GOT3 (cell line): ENCODE results near the gene RFFL.
"Not testable (repeated sequence)": the region's sequence is repeated elsewhere in the genome, so short reads cannot be mapped to it uniquely, and the experiment has no call there.

Experiments used
- DNase-seq: peaks from one replicate; lab custom pipeline; 2025; ENCODE audit warnings: mixed read lengths; lab: John Stamatoyannopoulos, UW

The RFFL gene

DNA sequence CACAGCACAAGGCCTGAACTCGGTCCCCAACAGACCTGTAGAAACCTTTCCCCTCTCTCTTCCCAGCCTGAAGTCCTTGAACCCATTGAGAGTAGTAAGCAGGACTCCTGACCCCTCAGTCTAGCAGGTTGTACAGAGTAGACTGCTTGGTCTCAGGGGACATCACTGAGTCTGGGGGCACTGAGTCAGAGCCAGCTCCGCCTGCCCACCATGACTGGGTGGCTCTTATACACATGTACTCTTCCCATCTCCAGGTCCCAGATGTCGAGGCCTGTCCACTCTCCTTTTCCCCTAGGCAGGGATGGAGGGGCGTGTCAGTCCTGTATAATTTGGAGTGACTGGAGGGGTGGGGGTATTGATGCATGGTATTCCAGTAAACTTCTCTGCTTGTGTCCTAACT is 59.7 kb downstream of the RFFL start:
- DNase-seq = no peak

DNA sequence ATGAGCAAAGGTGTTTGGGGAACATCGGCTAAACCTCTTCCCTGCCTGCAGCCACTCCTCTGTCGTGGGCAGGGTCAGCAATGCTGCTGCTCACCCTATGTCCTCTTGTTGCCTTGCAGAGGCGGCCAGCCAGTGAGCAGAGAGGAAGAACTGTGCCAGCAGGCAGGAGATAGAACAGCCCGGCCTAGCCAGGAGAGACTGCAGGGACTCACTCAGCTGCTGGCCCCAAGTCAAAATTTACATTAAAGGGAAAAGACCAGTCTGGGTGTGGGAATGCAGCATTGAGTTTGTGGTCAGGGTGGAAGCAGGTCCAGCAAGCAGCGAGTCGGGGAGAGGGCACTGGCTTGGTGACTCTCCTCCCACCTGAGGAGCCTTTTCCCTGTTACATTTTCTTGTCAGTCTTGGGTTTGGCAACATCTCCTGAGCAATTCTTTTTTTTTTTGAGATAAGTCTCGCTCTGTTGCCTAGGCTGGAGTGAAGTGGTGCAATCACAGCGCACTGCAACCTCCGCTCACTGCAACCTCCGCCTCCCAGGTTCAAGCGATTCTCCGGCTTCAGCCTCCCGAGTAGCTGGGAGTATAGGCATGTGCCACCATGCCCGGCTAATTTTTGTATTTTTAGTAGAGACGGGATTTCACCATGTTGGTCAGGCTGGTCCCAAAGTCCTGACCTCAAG is 60.5 kb downstream of the RFFL start:
- DNase-seq = no peak

DNA sequence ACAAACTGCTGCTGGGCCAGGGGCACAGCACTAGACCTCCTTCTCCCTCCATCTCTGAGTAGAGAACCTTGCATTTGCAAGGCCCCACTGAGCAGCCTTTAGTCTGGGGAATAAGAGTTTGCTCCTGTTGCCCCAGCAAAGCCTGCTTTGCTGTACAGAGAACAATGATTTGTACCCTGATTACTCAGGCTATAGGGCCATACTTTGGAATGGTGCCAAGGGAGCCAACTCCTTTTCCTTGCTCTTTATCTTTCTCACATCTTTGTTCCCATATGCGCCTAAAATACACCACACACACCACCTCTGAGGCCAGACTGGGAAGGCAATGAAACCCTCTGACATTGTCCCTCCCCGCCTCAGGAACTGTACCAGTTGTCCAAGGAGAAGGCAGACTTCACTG is 62.0 kb downstream of the RFFL start:
- no peak for DNase-seq

DNA sequence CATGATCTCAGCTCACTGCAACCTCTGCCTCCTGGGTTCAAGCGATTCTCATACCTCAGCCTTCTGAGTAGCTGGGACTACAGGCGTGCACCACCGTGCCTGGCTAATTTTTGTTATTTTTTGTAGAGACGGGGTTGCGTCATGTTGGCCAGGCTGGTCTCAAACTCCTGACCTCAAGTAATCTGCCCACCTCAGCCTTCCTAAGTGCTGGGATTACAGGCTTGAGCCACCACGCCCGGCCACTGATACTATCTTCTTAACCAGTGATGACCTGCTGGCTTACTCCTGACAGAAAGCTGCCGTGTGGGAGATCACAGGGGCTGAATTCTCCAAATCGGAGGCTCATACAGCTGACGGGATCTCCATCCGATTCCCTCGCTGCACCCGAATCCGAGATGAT is 62.5 kb downstream of the RFFL start:
- DNase-seq = not testable (repeated sequence)

DNA sequence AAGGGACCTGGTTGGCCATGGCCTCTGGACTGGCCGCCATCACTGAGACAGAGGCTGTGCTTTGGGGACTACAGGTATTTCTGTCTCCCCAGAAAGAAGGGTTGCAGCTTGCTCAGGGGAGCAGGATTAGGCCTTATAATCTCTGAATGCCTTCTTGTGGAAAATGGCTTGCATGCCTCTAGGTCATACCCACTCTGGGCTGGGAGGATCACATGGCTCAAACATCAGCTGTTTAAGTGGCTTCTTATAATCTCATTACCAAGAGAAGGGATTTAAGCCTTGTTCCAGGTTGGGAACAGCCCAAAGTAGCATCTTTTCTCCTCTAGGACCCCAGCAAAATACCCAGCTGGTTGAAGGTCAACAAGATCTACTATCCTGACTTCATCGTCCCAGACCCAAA is 64.1 kb downstream of the RFFL start:
- DNase-seq = no peak

DNA sequence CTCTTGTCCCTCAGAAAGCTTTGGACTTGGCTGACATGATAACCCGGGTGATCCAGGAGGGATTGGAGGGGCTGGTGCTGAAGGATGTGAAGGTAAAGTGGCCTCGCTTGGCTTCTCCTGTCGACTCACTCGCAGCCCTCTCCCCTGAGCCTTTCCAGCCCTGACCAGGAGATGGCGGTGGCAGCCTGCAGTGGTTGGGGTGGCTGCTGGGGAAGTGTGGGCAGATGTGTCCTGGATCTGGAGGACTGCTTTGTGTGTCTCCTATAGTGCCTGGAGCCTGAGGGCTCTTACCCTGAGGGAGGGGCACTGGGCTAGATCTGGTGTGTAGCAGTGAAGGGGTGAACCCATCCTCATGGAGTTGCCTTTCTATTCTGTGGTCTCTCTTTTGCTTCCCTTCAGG is 65.3 kb downstream of the RFFL start:
- DNase-seq = no peak

DNA sequence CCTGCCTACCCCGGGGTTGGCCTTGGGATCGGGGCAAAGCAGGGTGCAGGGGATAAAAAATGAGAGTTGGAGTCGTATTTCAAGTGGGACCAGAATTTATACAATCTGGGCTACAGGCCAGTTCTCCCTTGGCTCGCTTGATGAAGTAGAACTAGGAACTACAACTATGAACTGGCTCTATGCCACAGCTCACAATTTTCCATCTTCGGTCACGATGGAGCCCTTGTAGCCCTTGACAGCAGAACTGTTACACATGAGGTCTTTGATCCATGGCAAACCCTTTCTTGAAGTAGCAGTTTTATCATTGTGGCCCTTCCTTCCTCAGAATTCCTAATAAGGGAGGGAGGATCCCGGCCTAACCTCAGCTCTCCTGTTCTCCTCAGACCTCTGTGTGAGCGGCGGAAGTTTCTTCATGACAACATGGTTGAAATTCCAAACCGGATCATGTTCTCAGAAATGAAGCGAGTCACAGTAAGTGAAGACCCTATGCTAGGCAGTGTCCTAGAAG is 66.1 kb downstream of the RFFL start:
- no peak for DNase-seq

DNA sequence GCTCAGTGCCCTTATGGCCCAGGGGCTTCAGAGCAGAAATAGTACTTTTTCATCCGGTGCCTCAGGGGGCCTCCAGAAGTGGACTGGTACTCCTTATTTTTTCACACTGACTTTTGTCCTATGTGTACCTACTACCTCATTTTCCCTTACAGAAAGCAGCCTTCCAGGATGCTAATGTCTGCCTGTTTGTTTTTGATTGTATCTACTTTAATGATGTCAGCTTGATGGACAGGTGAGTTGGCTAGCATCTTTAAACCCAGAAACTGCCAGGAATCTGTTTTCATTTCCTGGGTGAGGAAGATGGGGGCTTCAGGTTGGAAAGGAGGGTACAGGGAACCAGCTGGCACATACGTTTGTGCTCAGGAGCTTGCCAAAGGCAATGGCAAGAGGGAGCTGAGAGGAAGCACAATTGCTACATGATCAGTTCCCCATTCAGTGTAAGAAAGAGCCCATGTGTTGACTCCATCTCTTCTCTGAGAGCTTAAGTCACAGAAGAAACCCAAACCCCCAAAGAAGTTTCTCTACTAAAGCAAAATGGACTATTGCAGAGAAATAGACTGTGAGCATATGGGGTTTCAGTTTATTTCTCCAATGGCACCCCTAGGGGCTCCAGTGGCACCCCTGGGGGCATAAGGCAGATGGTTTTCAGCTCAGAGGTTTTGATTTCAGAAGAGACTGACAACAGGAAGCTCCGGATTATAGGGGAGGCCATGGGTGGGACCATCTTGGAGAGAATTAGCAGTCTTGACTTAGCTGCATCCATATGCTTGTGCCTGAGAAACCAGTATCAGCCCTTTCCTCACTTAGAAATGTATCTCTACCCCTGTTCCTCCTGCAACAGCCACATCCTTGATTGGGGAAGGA is 66.9 kb downstream of the RFFL start:
- no peak for DNase-seq

DNA sequence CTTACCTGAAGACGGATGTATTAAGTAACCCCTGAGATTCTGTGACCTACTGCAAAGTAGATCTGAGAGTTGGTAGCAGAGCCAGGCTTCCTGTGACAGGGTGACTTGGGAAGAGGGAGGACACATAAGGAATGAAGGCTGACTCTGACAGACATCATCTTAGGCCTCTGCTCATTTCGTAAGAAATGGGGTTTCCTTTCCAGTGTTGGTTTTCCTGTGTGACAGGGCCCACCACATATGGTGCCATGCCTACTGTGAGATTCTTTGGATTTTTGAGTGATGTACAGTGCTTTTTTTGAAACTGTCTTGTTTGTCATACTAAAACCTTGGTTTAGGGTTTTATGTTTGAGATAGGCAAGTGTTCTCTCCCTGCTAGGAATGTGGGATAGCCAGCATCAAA is 70.5 kb downstream of the RFFL start:
- DNase-seq = no peak

DNA sequence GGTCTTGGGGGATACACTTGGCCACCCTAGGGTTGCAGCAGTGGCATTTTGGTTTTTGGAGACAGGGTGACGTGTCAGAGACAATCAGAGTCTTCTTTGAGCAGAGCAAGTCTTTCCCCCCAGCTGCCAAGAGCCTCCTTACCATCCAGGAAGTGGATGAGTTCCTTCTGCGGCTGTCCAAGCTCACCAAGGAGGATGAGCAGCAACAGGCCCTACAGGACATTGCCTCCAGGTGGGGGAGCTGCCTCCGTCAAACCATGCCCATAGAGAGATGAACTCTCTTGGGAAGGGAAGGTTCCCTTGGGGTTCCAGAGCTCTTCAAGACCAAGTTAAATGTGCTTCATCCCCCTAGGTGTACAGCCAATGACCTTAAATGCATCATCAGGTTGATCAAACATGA is 71.9 kb downstream of the RFFL start:
- DNase-seq = no peak

DNA sequence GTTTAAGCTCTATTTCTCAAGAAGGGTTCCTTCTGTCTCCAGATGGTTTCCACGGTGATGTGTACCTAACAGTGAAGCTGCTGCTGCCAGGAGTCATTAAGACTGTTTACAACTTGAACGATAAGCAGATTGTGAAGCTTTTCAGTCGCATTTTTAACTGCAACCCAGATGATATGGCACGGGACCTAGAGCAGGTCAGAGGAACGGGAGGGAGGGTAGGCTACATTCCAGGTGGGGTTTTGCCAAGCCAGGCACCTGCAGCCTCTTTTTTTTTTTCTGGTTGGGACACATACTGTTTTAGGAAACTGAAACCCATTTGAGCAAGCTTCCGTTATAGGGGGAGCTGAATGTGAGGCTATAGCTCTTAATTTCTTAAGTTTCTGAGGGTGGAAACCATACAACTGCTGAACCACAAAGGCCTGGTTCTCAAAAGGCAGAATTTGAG is 72.6 kb downstream of the RFFL start:
- DNase-seq = no peak

DNA sequence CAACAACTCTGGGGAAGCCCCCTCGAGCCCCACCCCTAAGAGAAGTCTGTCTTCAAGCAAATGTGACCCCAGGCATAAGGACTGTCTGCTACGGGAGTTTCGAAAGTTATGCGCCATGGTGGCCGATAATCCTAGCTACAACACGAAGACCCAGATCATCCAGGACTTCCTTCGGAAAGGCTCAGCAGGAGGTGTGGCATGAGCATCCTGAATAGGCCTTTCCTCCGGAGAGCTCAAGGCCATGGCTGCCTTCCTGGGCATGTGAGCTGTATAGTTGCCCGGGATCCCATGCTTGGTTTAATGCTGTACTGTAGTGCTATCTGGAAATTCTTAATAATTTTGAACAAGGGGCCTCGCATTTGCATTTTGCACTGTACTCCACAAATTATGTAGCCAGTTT is 74.0 kb downstream of the RFFL start:
- DNase-seq = no peak

DNA sequence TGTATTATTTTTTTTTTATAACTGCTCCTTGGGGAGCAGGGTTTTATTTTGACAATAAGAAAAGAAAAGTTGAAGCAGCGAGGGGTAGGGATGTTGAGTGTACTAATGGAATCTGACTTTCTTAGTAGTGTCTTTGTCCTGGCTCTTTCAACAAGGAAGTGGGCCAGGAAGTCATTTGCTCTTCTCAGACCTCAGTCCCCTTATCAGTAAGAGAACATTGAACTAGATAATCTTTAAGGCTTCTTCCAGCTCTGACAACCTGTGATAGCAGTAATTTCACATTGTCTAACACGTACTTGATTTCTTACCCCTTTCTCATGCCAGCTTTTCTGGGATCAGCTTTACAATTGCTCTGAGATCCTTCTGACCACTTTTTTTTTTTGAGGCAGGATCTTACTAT is 74.9 kb downstream of the RFFL start:
- no peak for DNase-seq

DNA sequence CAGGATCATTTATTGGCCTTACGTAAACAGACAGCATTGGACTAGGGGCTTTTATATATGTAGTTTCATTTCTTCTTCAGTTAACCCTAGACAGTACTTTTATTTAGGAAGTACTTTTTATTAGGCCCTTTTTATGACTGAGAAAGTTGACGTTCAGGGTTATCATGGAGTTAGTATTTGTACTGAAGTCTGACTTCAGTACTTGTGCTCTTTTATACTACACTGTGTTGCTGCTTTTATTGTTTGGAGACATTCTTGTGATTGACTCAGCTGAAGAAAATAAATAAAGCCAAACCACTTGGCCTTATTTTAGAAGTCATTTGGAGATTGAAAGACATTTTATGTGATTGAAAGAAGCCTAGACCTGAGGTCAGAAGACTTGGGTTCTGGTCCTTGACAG is 76.3 kb downstream of the RFFL start:
- no peak for DNase-seq

DNA sequence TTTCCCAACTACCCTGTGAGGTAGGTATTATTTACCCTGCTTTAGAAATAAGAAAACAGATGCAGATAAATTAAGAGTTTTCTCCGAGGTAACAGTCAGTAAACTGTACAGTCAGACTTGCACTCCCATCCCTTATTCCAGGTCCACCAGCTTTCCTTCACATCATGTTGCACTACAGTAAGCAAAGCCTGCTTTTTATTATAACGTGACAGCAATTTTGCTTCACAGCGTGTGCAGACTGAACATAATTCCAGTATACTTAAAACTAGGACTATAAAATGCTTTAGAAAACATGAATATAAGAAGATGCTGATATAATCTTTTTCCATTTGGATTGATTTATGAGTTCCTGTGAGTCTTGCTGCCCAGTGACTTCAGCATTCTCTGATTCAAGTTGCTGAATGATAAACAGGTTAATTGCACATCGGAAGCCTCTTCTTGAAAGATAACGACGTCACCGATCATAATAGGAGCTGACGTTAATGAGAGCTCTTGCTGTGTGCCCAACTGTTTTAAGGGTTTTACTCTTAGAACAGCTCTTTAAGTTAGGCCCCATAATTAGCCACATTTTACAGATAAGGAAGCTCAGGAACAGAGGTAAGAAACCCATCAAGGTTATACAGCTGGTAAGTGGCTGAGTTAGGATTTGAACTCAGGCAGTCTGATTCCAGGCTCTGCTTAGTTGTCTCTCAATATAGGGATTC is 81.8 kb downstream of the RFFL start:
- no peak for DNase-seq

DNA sequence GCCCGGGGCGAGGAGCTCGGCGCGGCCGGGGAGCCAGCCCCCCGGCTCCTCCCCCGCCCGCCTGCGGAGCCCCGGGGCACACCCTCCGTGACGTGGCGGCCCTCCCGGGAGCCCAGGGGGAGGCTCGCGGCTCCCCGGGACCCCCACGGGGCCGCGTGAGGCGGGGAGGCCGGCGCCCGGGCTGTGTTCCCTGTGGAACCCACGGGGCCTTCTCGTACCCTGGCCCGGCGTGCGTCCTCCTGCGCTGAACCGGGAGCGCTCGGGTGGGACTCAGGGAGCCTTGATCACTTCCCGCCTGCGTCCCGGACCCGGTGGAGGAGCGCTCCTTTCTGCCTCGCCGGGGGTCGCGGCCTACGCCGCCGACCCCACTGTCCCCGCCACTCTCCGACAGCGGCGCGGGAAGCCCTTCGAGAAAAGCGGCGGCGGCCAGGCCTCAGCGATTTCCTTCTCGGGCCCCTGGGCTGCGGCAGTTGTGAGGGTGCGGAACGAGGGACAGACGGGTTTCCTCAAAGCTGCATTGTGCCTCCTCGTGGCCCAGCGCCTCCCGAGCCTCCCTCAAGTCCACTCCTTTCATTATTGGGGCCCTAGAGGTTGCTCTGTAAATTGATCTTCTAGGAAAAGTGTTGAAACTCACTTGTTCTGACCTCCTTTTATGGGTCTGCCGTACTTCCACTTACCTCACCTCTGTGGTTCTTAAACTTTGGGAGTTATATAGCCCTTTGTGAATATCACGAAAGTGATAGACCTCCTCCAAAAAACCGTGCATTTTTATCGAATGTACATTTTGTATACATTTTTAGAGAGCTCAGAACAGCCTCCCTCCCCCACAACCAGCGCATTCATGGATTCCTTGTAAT is 82.6 kb downstream of the RFFL start:
- peak; percentile 73 for DNase-seq

DNA sequence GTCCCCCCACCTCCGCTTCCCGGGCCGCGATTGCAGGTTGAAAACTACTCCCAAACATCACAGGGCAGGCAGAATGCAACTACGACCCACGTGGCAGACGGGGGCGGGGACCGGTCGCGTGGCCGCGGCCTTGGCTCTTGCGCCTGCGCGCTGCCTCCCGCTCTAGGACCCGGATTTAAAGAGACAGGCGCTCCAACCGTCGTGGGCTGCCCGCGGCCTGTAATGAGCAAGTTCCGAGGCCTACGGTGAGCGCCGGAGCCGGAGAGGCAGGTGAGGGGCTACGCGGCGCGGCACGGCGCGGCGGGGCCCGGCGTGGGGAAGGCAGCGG is 83.2 kb downstream of the RFFL start, which contains the start of gene LIG3:
LIG3 (plus strand) TSS at position 160 of the 328 bp plus-strand sequence. CDS start 2,494 bp downstream, outside the sequence.
- peak; percentile 77 for DNase-seq

DNA sequence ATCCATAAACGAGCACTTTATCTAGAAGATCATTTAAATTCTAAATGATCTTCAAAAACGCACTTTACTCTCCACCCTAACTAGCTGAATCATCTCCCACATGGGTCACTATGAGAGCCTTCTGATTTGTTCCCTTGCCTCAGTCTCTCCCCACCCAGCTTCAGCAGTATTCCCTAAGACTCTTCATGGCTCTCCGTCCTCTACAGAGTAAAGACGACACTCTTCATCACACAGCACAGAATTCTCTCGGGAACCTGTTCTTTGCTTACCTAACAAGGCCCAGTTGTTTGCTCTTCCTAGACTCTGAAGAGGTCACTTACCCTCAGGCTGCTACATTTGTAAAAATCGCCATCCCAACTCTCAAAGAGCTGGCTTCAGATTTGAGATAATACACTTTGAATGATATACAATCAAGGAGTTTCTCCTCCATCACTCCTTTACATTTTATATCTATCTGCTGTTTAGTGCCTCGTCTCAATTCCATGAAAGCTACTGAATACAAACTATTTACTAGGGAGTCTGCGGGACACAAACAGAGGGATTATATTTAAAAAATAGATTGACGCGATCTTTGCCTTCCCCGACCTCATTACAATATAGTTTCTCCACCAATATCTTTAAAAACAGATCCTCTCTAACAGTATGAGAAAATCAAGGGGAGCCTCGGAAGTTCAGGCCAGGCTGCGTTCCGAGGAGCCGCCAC is 83.7 kb downstream of the RFFL start:
- no peak for DNase-seq

DNA sequence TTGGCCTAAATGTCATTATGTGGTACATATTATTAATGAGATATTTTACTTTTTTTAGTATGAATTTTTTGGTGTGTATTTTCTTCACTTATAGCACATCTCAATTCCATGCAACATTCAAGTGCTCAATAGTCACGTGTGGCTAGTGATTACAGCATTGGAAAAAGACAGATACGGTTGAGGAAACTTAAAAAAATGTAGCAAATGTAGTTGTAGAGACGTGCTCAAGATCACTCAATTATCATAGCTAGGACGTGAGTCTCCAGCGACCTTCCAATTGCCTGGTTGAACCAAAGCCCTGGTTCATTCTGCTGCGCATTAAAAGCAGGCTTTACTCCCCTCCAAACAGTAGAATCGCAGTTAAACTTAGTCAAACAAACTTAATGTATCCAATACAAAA is 84.4 kb downstream of the RFFL start:
- DNase-seq = no peak

DNA sequence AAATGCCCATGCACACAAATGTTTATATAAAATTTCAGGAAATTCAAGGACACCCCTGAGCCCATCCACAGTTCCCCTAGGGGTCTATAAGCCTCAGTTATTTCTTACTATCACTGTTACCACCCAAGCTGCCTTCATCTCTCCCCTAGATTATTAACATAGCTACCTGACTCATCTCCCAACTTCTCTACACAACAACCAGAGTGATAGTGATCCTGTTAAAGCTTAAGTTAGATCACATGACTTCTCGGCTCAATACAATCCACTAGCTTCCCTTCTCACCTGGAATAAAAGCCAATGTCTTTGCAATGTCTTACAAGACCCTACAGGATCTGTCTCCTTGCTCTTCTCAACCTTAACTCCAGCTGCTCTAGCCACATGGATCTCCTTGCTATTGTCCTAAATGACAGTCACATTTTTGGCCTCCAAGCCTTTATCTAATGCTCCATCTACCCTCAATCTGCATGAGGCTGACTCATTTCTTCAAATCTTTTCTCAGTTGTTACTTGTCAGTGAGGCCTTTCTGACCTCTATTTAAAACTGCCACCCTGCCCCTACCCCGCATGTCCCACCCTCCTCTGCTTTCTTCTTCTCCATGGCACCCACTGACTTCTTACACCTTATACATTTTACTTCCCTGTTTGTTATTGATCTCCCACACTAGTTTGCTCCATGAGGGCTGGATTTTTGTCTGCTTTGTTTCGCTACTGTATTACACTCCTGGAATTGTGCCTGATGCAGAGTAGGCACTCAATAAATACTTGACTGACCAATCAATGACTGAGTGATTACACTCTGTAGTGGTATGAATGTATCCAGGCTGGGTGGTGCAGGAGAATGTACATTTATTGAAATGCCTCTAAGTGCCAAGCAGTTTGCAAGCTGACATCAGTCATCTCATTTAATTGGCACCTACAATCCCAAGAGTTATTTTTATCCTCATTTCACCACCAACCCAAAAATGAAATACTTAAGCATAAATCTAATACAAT is 88.4 kb downstream of the RFFL start:
- no peak for DNase-seq
